Stomach (tissue), 4 donors: Measurements from ENCODE around the gene GRIP1.

Source experiments
- CTCF ChIP-seq, 7 experiments: fragments of 450-650 bp in 4 of 7; fragments of 200-600 bp in 3 of 7; sonication (generic) in 3 of 7; IDR thresholded peaks; one replicate each; pipeline ENCODE4 v1.5.1; 2016 to 2019; ENCODE audit warnings: antibody characterized with exemption in 7 of 7, control low read depth in 2 of 7, mild to moderate bottlenecking in 1 of 7
- EP300 ChIP-seq: sonication (generic); formaldehyde crosslinking; IDR thresholded peaks from one replicate; pipeline ENCODE4 v1.6.1; 2017; ENCODE audit warnings: antibody characterized with exemption
- POLR2AphosphoS5 ChIP-seq, 3 donors: sonication (generic); formaldehyde crosslinking; IDR thresholded peaks; one replicate each; pipeline ENCODE4 v1.6.1; 2016; ENCODE audit warnings: antibody characterized with exemption in 3 of 3

GRCh38 chr12:66683073-66683472 lies 4.2 kb upstream of the GRIP1 start:
- TF ChIP-seq CTCF (IDR thresholded peaks at IDR 0.05) (no peak), POLR2AphosphoS5 (IDR thresholded peaks at IDR 0.05) (no peak), EP300 (no peak)
